HG02840 (cell line): Measurements from ENCODE around the gene ACOT9.
"Not testable (repeated sequence)": the region's sequence is repeated elsewhere in the genome, so short reads cannot be mapped to it uniquely, and the experiment has no call there.

Experiments used
- ATAC-seq: cut with Tn5 transposase; IDR thresholded peaks from one replicate; pipeline ENCODE4 v1.9.1; 2021; ENCODE audit warnings: mild to moderate bottlenecking, moderate library complexity, moderate number of reproducible peaks; ENCODE audit not compliant: unreplicated experiment, low FRiP score

The ACOT9 gene, protein sequence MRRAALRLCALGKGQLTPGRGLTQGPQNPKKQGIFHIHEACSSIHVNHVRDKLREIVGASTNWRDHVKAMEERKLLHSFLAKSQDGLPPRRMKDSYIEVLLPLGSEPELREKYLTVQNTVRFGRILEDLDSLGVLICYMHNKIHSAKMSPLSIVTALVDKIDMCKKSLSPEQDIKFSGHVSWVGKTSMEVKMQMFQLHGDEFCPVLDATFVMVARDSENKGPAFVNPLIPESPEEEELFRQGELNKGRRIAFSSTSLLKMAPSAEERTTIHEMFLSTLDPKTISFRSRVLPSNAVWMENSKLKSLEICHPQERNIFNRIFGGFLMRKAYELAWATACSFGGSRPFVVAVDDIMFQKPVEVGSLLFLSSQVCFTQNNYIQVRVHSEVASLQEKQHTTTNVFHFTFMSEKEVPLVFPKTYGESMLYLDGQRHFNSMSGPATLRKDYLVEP

DNA sequence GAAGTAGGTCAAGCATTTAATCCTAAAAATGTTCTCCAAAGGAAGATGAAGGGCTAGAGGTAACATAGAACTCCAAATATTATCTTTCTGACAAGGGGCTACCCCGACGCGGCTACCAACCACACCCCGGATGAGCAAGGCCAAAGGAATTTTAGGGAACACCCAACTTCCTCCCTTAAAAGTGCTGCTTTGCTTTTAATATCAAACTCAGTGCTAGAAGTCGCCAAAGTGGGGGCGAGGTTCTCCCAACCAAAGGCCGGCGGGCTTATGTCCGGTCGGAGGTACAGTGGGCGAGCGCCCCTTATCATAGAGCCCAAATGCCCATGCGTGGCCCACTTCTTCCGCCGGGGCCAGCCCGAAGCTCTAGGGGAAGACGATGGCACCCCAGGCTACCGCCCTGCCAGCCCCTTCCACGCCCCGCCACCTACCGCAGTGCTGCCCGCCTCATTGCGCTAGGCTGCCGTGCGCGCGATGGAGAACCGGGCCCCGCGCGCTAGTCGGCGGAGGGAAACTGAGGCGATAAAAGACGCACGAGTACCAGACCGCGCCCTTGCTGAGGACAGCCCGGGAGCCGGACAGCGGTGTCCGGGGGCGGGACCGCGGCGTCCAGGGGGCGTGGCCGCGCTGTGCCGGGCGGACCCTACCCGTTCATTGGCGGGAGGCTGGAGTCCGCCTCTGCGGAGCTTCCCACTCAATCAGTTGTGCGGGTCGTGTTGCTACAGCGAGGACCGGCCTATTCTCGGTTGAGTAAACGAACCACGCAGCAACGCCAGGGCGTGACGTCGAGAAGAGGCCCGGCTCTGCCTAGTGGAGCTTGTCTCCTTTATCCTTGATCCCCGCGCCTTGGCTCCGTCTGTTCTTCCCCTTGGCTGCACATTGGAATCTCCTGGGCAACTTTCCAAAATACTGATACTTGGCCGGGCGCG is at the start of gene ACOT9:
Gene ACOT9, minus strand, starts transcription at position 580 of the 926 bp plus-strand sequence. Its CDS starts 132 bp downstream, at position 448.
- ATAC-seq: peak; percentile 95

DNA sequence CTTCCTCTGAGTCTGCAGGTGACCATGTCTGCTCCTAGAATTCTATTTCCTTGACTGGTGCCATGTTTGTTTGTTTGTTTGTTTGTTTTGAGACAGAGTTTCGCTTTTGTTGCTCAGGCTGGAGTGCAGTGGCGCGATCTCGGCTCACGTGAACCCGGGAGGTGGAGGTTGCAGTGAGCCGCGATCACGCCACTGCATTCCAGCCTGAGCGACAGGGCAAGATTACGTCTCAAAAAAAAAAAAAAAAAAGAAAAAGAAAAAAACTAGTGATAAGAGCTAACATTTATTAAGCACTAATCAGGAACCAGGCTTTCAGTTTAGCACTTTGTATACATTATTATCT is 47.0 kb upstream of the ACOT9 start:
- ATAC-seq: no peak

DNA sequence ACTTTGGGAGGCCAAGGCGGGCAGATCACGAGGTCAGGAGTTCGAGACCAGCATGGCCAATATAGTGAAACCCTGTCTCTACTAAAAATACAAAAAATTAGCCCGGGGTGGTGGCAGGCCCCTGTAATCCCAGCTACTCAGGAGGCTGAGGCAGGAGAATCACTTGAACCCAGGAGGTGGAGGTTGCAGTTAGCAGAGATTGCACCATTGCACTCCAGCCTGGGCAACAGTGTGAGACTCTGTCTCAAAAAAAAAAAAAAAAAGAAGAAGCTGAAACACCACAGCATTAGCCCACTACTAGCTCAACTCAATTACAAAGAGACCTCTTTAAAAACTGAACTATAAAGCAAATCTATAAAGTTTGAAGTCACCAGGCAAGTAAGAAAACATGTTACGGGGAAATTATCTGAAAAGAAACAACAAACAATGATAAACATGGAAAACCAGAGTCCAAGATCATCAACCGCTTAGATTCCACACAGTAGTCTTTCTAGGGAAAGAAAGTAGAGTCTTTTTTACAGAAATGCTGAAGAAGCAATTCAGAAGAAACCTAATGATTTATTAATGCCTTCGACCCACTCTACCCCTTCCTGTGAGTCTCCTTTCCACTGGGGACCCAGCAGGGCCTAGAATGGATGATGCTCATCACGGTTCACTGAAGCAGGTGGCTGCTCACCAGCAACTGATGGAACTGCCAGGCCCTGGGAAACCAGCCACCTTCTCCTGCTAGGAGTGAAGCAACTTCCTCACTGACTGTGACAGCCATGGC is 46.5 kb upstream of the ACOT9 start:
- no peak for ATAC-seq

DNA sequence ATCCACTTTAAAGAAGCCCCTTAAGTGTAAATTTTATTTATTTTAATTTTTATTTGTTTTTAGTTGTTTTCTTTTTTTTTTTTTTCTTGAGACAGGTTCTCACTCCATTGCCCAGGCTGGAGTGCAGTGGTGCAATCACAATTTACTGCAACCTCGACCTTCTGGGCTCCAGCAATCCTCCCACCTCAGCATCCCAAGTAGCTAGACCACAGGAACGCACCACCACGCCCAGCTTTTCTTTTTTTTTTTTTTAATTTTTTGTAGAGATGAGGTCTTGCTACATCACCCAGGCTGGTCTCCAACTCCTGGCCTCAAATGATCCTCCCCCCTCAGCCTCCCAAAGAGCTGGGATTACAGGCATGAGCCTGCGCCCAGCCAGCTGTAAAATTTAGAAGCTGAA is 45.9 kb upstream of the ACOT9 start:
- no peak for ATAC-seq

DNA sequence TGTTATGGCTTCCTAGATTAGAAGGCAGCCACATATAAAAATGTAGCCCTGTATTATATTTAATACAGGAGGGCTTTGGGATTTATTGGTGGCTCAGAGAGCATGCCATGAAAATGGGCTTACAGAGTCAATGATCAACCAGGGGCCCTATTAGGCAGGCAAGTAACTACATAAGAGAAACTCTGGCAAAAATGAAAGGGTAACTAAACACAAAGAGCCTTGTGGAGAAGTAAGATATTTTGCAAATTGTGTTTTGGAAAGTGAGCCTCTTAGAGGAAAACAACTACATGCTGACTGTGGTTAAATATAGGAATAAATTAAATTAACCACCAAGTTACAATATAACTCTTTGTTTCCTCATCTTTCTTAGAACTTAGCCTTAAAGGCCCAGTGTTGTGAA is 45.4 kb upstream of the ACOT9 start:
- ATAC-seq: no peak

DNA sequence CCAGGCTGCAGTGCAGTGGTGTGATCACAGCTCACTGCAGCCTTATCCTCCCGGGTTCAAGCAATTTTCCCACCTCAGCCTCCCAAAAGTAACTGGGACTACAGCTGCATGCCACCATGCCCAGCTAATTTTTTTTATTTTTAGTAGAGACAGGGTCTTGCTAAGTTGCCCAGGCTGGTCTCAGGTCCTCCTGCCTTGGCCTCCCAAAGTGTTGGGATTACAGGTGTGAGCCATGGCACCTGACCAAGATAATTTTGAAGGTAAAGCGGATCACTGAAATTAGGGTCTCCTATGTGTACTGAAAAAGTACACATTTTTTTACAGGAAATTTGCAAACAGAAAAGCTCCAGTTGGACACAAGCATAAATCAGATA is 44.7 kb upstream of the ACOT9 start:
- no peak for ATAC-seq

DNA sequence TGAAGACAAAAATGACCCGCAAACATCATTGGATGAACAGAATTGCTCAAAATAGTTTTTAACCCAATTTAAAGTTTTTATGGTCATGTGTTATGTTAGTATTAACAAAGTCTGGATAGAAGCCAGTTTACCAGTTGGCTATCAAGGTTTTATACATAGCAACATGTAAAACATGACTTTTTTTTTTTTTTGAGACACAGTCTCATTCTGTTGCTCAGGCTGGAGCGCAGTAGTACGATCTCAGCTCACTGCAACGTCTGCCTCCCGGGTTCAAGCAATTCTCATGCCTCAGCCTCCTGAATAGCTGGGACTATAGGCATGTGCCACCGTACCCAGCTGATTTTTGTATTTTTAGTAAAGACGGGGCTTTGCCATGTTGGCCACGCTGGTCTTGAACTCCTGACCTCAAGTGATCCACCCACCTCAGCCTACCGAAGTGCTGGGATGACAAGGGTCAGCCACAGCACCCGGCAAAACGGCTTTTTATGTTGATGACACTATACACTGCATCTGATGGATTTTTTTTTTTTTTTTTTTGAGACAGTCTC is 43.3 kb upstream of the ACOT9 start:
- no peak for ATAC-seq

DNA sequence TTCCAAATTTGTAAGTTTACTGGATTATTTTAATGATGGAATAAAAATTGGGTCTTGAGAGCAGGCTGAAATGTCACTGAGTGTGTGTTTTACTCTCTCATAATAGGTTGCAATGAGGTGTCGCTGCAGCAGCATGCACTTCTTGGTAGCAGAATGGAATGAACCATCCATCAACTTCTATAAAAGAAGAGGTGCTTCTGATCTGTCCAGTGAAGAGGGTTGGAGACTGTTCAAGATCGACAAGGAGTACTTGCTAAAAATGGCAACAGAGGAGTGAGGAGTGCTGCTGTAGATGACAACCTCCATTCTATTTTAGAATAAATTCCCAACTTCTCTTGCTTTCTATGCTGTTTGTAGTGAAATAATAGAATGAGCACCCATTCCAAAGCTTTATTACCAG is 42.5 kb upstream of the ACOT9 start:
- no peak for ATAC-seq

DNA sequence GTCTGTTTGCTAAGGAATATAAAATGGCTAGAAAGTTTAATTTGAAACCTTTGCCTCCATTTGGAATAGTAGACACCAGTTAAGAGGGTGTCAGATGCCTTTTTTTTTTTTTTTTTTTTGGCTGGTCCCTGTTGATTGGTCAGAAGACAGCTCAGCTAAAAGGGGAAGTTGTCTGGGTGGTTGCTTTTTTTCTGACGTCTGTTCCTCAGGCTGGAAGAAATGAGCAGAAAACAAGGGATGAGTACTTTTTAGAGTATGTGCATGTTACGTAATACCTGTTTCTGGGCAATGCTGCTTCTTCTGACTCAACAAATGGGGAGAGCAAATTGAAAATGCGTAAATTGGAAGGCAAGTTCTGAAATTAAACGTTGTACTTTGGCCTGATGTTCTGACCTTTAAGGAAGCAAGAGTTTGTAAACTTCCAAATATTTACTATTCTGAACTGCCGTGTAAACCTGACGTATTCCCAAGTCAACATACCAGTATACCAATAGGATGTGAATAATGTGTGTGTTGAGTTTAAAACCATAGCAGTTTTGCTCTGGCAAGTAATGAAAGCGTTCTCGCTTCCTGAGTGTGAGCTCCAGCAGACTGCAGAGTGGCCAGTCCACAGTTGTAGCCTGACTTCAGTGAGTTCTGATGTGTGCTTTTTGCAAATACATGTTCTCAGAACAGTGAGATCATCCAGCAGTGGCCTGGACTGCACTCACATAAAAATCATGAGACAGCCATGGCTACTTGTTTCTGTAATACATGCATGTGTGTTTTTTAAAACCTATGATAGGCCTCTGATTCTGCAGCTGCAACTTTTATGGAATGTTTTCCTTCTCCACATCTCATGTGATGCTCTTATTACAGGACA is 41.6 kb upstream of the ACOT9 start:
- ATAC-seq: no peak

DNA sequence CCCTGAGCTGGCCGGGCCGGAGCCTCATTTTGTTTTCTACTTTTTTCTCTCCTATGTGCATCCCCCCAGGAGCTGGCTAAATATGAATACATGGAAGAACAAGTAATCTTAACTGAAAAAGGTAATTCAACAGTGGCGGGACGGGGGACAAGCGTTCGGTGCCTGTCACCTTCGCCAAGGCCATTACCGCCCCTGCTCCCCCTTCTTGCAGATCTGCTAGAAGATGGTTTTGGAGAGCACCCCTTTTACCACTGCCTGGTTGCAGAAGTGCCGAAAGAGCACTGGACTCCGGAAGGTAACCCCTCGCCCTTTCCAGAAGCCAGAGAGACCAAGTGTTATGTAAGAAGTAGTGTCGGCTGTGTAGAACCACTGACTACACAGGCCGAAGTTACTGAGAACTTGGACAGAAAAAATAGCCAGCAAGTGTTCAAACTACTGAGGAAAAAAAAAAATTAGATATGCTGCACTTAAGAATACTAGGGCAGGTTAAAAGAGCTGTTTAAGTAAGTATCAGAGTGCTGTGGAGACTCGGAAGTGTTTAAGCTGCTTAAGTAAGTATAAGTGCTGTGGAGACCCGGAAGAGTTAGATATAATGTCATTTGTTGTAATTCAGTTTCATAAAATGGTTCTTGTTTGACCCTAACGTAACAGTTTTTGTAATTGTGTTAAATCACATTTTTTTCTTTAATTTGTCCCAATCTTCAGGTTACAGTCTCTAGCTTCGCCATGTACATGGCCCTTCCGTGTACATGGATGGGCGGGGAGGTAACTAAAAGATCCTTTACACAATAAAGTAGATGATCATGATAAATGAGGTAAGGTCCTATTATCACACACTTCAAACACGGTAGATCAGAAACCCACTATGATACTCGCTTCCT is 40.8 kb upstream of the ACOT9 start:
- no peak for ATAC-seq

DNA sequence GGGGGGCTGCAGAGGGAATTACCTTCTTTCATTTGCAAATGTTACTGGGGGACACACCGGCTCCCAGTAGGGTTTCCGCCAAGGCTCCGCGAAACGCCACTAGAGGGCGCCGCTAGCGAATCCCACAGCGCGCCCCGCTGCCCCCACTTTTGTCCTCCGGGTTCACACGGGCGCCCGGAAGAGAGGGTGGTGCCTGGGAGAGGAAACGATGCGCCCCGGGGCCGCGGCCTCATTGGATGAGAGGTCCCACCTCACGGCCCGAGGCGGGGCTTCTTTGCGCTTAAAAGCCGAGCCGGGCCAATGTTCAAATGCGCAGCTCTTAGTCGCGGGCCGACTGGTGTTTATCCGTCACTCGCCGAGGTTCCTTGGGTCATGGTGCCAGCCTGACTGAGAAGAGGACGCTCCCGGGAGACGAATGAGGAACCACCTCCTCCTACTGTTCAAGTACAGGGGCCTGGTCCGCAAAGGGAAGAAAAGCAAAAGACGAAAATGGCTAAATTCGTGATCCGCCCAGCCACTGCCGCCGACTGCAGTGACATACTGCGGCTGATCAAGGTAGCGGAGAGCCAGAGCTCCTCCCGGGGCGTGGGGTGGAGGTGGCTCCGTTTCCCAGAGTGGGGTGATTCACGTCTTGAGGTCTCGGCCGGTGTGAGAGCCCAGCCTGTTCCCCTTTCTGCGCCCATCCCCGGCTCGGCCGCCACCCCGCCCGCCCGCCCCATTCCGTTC is 40.0 kb upstream of the ACOT9 start, which contains the start of gene SAT1:
Gene SAT1, plus strand, starts transcription at position 311 of the 726 bp plus-strand sequence. Its CDS starts 179 bp downstream, at position 490.
- peak; percentile 87 for ATAC-seq

DNA sequence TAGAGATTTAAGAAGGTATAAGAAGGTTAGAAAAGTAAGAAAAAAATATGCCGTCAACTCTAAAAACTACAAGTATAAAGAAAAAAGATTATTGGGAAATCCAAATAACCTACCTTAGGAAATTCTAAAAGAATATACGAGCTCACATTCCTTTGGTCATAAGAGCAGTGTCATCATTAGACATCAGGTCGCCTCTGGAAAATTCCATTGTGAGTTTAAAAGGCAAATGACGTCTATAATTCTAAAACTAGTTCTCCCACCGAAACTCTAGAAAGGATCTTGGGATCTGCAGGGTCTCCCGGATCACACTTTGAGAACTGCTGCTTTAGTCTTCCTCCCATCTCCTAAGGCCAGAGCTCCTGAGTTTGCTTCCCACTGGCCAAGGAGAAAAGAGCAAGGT is 39.4 kb upstream of the ACOT9 start:
- ATAC-seq: no peak

DNA sequence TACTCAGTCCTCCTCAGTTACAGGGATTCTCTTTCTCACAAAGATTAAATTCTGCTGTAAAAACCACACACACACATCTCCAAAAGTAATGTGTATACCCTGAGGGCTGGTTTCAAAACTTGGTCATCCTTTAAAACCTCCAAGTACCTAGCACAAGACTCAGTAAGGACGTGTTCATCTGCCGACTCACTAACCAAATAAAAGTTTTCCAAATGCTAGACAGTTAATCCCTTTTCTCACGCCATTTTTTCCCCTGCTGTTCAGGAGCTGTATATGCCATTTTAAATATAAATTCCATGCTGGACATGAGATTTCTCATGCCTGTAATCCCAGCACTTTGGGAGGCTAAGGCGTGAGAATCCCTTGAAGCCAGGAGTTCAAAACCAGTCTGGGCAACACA is 35.9 kb upstream of the ACOT9 start:
- ATAC-seq: no peak

DNA sequence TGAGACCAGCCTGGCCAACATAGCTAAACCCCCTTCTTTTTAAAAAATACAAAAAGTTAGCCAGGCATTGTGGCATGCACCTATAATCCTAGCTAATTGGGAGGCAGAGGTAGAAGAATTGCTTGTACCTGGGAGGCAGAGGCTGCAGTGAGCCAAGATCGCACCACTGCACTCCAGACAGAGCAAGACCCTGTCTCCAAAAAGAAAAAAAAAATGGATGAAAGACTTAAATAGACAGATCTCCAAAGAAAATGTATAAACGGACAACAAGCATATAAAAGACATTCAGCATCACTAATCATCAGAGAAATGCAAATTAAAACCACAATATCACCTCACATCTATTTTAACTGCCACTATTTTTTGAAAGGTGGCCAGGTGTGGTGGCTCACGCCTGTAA is 33.3 kb upstream of the ACOT9 start:
- no peak for ATAC-seq

DNA sequence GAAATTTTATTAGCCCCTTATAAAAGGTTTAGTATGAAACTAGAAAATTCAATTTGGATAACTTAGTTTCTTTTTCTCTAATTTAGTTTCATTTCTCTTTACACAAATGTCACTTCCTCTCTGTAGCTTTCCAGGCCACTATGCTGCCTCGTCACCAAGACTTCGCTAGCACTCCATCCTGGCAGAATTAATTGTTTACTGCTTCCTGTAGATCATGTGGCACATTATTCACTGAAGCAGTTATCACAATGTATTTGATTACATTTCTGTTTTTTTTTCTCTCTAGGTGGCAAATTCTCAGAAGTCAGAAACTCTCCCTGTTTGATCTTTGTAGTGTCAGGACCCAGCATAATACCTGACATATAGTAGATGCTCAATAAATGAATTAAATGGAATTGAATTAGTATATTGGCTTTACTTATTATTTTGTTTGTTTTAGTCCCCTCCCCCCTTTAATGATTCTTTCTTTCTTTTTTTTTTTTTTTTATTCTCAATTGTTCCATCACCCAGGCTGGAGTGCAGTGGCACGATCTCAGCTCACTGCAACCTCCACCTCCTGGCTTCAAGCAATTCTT is 30.6 kb upstream of the ACOT9 start:
- peak; percentile 82 for ATAC-seq

DNA sequence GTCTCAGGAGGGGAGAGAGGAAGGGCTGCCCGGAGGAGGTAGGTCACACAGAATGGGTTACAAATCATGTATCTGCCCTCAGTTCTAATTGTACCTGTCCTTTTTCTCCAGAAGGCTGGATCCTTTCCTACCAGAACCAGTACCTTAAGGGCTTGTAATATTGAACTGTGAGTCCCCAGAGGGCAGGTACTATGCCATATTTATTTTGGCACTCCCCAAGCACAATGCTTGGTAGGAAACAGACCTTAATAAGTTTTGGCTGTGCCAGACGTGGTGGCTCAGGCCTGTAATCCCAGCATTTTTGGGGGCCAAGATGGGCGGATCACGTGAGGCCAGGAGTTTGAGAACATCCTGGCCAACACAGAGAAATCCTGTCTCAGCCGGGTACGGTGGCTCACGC is 28.0 kb upstream of the ACOT9 start:
- ATAC-seq: not testable (repeated sequence)

DNA sequence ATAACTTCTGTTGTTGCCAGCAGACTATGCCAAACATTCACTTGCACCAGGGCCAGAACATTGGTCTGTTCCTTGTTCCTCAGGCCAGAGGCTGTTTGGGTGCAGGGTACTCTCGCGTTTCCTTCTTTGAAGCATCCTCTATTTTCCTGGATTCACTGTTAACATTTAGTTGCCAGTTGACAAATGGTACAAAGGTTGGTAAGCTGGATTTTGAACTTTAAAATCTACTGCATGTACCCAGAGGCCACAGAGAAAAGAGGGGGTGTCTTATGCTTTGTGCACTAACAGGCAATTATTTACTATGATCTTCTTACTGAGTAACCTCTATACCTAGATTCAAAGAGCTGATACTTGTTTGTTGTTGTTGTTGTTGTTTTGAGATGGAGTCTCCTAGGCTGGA is 27.1 kb upstream of the ACOT9 start:
- ATAC-seq: no peak
